K562 treated with DMSO at 1 percent for 48 hours (cell line): ENCODE data around the gene GARS1. TPM values are rescaled to one million over a fixed set of nuclear protein-coding genes. Genes with fewer than 3 reads are reported as not detected.

Experiments used
- total RNA-seq: library from RNA; unstranded; fragments of 300-600 nt; gene quantifications from 2 replicates; pipeline ENCODE4 v1.2.3, GENCODE V29; 2022; ENCODE audit warnings: low replicate concordance; ENCODE audit errors: extremely low read depth

The GARS1 gene
- total RNA-seq, result 145 and 971 TPM in 2 replicates

GRCh38 chr7:30594540-30595435 is at the start of gene GARS1:
TSS of gene GARS1 (plus strand) at chr7:30594878. CDS start at chr7:30594922, 44 bp downstream.

GRCh38 chr7:30682212-30683083 is 87.8 kb downstream of the GARS1 start, which contains the start of gene CRHR2:
TSS of gene CRHR2 (minus strand) at chr7:30682456. CDS start at chr7:30682280, 176 bp downstream.

Other genes with a start within 250 kb of the GARS1 start
- gene NOD1, start 116.1 kb upstream of the GARS1 start, total RNA-seq, result not detected in 2 replicates
- not detected in 2 replicates for gene GGCT, start 90.0 kb upstream of the GARS1 start, total RNA-seq
- gene CRHR2, start 87.6 kb downstream of the GARS1 start, total RNA-seq, result not detected in 2 replicates
- not detected in 2 replicates for gene INMT, start 157.3 kb downstream of the GARS1 start, total RNA-seq
- not detected in 2 replicates for gene MINDY4, start 176.5 kb downstream of the GARS1 start, total RNA-seq